Medulla oblongata (tissue), 1 donor: ENCODE measurements around the gene MAPK6.
A peak's percentile ranks its signal among the peaks of the same experiment; 100 is the strongest.
"Not testable (repeated sequence)": the region's sequence is repeated elsewhere in the genome, so short reads cannot be mapped to it uniquely, and the experiment has no call there.

Experiments used
- DNase-seq: peaks from one replicate; pipeline ENCODE4 v3.0.0-alpha.2; 2015; ENCODE audit errors: extremely low spot score

The MAPK6 gene

GRCh38 chr15:52080031-52080430, 61.0 kb downstream of the MAPK6 start:
- DNase-seq, result no peak

GRCh38 chr15:52080706-52081392, 61.8 kb downstream of the MAPK6 start:
- no peak for DNase-seq

- peak; percentile 36 for DNase-seq
Observed at GRCh38 chr15:52082197-52083036, 63.4 kb downstream of the MAPK6 start.

- not testable (repeated sequence) for DNase-seq
Observed at GRCh38 chr15:52083037-52083359, 64.0 kb downstream of the MAPK6 start.

- no peak for DNase-seq
Observed at GRCh38 chr15:52083603-52084002, 64.6 kb downstream of the MAPK6 start.

GRCh38 chr15:52085299-52085698, 66.3 kb downstream of the MAPK6 start:
- DNase-seq, result no peak

GRCh38 chr15:52086011-52086786, 67.2 kb downstream of the MAPK6 start:
- DNase-seq, result no peak

GRCh38 chr15:52090193-52090592, 71.2 kb downstream of the MAPK6 start:
- DNase-seq, result no peak

- DNase-seq, result no peak
Observed at GRCh38 chr15:52093167-52093538, 74.1 kb downstream of the MAPK6 start.

GRCh38 chr15:52093539-52094510, 74.8 kb downstream of the MAPK6 start:
- no peak for DNase-seq

- no peak for DNase-seq
Observed at GRCh38 chr15:52094811-52095584, 76.0 kb downstream of the MAPK6 start.

- no peak for DNase-seq
Observed at GRCh38 chr15:52095597-52096262, 76.7 kb downstream of the MAPK6 start.

GRCh38 chr15:52096536-52096935, 77.5 kb downstream of the MAPK6 start:
- not testable (repeated sequence) for DNase-seq

GRCh38 chr15:52097180-52097579, 78.2 kb downstream of the MAPK6 start:
- DNase-seq, result no peak

- no peak for DNase-seq
Observed at GRCh38 chr15:52098323-52098722, 79.3 kb downstream of the MAPK6 start.

- no peak for DNase-seq
Observed at GRCh38 chr15:52099651-52100272, 80.7 kb downstream of the MAPK6 start.

GRCh38 chr15:52100807-52101442, 81.9 kb downstream of the MAPK6 start:
- peak; percentile 61 for DNase-seq

- DNase-seq, result no peak
Observed at GRCh38 chr15:52101542-52102323, 82.7 kb downstream of the MAPK6 start.
